ENCODE measurements around the gene OTUD5. TPM values are rescaled to one million over a fixed set of nuclear protein-coding genes. Genes with fewer than 3 reads are reported as not detected.

The OTUD5 gene
- total and polyA plus RNA-seq, 3 donors from 2014 or later = 36.2 to 77.1 (median 74.3) TPM

DNA sequence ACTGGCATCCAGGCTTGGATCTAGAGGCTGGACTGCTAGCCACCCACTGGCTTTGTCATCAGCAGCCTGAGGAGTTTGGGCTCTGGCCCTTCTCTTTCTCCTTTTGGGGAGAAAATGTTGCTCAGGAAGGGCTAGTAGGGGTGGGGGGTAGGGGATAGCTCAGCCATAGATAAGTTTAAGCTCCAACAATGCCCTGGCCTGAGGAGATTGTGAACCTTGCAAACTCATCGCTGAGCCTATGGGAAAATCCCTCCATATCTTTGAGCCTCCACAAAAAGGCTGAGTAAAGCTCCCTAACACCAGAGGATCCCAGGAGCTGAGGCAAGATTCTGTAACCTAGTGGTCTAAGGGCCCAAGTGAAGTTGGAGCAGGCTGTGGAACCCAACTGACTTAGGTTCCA, 8.8 kb downstream of the OTUD5 start:
- intact Hi-C loops (cut with DNase I; ENCODE audit: low total_unique reads) = no loop called here
- no peak for TF ChIP-seq POLR2A (IDR thresholded peaks at IDR 0.05)
- Histone ChIP-seq H3K9me3 (no peaks in the 10 kb centered on the region), H3K27me3 (no peaks in the 10 kb centered on the region), H3K4me1 (no peaks in the 10 kb centered on the region), H3K4me3 (no peak overlapping the region), H3K27ac (no peak overlapping the region), H3K36me3 (ENCODE audit: low read depth, missing control alignments) (no peaks in the 10 kb centered on the region)
- DNase-seq = no peak
- WGBS, 2 donors = 100% methylated on average over 1 of the region's 1 CpG; no CpG with 5 or more reads in 1 of the 2 donors

DNA sequence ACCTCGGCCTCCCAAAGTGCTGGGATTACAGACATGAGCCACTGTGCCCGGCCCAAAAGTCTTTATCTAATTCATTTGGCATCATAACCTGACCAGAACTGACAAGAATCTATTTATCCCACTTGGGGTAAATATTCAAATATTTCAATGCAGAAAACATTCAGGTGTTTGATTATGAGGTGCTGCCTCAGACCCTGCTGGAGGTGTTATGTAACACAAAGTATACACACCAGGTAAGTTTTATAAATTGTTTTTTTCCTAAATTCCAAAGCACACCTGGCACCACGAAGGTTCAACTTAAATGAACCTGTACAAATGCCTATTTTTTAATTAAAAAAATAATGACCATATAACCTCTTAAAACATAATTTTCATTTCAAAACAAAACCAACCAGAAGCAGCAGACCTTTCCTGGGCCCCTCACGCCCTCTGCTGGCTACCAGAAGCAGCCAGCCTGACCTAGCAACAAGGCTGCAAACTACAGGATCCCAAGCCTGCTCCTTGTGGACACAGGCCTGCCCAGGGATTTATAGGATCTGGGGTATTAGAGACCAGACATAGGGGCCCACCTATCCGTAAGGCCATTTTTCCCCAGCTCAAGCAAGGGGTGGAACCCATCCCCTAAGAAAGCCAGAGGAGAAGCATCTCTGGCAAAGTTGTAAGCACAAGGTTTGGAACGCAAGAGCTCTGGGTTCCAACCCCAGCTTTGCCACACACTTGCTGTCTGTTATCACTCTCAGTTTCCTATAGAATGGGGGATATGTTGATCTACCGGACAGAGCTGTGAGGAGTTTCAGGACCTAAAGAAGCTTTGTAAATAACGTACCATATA, 11.7 kb downstream of the OTUD5 start:
- Histone ChIP-seq H3K4me1 (no peaks in the 10 kb centered on the region), H3K27me3 (no peaks in the 10 kb centered on the region), H3K27ac (no peak overlapping the region), H3K4me3 (no peak overlapping the region), H3K36me3 (ENCODE audit: low read depth, missing control alignments) (no peaks in the 10 kb centered on the region), H3K9me3 (no peaks in the 10 kb centered on the region)
- intact Hi-C loops (cut with DNase I; ENCODE audit: low total_unique reads) = no loop called here
- peak; percentile 50 for DNase-seq
- TF ChIP-seq POLR2A (IDR thresholded peaks at IDR 0.05) = no peak
- TF ChIP-seq, protein P1, sequence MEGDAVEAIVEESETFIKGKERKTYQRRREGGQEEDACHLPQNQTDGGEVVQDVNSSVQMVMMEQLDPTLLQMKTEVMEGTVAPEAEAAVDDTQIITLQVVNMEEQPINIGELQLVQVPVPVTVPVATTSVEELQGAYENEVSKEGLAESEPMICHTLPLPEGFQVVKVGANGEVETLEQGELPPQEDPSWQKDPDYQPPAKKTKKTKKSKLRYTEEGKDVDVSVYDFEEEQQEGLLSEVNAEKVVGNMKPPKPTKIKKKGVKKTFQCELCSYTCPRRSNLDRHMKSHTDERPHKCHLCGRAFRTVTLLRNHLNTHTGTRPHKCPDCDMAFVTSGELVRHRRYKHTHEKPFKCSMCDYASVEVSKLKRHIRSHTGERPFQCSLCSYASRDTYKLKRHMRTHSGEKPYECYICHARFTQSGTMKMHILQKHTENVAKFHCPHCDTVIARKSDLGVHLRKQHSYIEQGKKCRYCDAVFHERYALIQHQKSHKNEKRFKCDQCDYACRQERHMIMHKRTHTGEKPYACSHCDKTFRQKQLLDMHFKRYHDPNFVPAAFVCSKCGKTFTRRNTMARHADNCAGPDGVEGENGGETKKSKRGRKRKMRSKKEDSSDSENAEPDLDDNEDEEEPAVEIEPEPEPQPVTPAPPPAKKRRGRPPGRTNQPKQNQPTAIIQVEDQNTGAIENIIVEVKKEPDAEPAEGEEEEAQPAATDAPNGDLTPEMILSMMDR (IDR thresholded peaks at IDR 0.05) = peak; percentile 10 to 48 (median 13)
- 48 to 60% methylated on average over 5 to 6 of the region's 8 CpGs for WGBS, 2 donors

- intact Hi-C loops (cut with DNase I; ENCODE audit: low total_unique reads) = no loop called here
- Histone ChIP-seq H3K36me3 (ENCODE audit: low read depth, missing control alignments) (no peaks in the 10 kb centered on the region), H3K4me1 (no peaks in the 10 kb centered on the region), H3K9me3 (no peaks in the 10 kb centered on the region), H3K27me3 (no peaks in the 10 kb centered on the region), H3K4me3 (no peak overlapping the region), H3K27ac (no peak overlapping the region)
- no peak for TF ChIP-seq POLR2A (IDR thresholded peaks at IDR 0.05)
- TF ChIP-seq, protein P1 (IDR thresholded peaks at IDR 0.05) = no peak
- no peak for DNase-seq
- WGBS, 2 donors = 70 to 75% methylated on average over 2 of the region's 2 CpGs
Measured at GRCh38 chrX:48942895-48943294, 14.5 kb downstream of the OTUD5 start.

GRCh38 chrX:48940404-48940955, 16.9 kb downstream of the OTUD5 start:
- intact Hi-C loops (cut with DNase I; ENCODE audit: low total_unique reads) = no loop called here
- 64% methylated on average over 2 of the region's 2 CpGs; no CpG with 5 or more reads in 1 of the 2 donors for WGBS, 2 donors
- H3K4me1 ChIP-seq = no peaks in the 10 kb centered on the region
- H3K27me3 ChIP-seq = no peaks in the 10 kb centered on the region
- no peaks in the 10 kb centered on the region for H3K36me3 ChIP-seq (ENCODE audit: low read depth, missing control alignments)
- no peaks in the 10 kb centered on the region for H3K9me3 ChIP-seq
- DNase-seq = no peak
- H3K4me3 ChIP-seq = no peak overlapping the region
- H3K27ac ChIP-seq = no peak overlapping the region
- TF ChIP-seq, protein P1 (IDR thresholded peaks at IDR 0.05) = no peak
- TF ChIP-seq POLR2A (IDR thresholded peaks at IDR 0.05) = no peak

DNA sequence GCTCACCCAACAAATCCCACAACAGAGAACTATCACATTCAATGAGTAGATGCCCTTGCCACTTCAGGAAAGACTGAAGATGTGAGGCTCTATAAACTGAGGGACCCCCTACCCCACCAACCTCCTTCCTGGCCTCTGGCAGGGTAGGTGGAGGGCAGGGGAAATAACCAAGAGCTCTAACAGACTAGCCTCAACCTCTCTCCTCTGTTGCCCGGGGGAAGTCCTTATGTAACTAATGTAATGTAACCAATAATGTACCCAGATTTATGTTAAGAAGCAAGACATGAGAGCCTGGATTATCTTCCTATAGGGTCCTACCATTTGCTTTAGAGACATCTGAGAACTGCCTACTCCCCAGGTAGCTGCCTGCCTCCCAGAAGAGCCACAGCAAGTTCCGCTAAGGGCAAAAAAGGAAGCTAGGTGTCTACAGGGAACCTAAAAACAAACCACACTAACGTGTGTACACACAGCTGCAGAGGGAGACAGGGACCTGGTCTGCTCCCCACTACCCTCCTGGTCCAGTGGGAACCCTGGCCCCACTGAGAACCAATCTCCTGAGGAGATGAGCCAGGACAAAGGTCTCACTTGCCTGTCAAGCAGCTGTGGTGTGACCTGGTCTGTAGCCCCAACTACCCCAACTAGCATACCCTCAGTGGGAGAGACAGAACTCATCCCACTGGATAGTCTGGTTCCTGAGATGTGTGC, 17.7 kb downstream of the OTUD5 start:
- intact Hi-C loops (cut with DNase I; ENCODE audit: low total_unique reads) = no loop called here
- TF ChIP-seq POLR2A (IDR thresholded peaks at IDR 0.05) = no peak
- TF ChIP-seq, protein P1 (IDR thresholded peaks at IDR 0.05) = no peak
- H3K4me1 ChIP-seq = no peaks in the 10 kb centered on the region
- DNase-seq = no peak
- no peaks in the 10 kb centered on the region for H3K36me3 ChIP-seq (ENCODE audit: low read depth, missing control alignments)
- H3K27ac ChIP-seq = no peak overlapping the region
- WGBS, 2 donors = 85 to 100% methylated on average over 3 of the region's 3 CpGs
- no peaks in the 10 kb centered on the region for H3K9me3 ChIP-seq
- no peak overlapping the region for H3K4me3 ChIP-seq
- H3K27me3 ChIP-seq = no peaks in the 10 kb centered on the region

Data from testis (tissue), 3 donors.